Left forelimb (tissue), 1 donor: ENCODE results near the gene RSAD2.
"Not testable (repeated sequence)": the region's sequence is repeated elsewhere in the genome, so short reads cannot be mapped to it uniquely, and the experiment has no call there.

Experiments
- DNase-seq: peaks from one replicate; pipeline ENCODE4 v3.0.0-alpha.2; 2018; ENCODE audit warnings: low spot score

Gene RSAD2

GRCh38 chr2:6927186-6927585 lies 49.6 kb downstream of the RSAD2 start:
- DNase-seq, result no peak

DNA sequence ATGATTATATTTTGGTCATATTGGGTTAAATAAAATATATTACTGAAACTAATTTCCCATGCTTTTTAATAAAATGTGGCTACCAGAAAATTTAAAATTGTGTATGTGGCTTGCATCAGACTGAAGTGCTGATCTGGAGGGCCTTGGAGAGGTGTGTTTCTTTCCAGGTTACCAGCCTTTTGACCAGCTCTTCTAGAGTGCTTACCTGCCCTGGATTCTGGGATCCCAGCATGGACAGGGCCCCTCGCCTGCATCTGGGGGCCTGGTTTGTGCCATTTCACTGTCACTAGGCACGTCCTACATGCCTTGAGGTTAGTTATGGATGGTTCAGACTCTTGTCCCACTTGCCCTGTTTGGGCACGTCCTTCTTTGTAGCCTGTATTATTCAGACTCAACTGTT lies 50.2 kb downstream of the RSAD2 start:
- no peak for DNase-seq

GRCh38 chr2:6928452-6928851 lies 50.9 kb downstream of the RSAD2 start:
- DNase-seq, result no peak

DNA sequence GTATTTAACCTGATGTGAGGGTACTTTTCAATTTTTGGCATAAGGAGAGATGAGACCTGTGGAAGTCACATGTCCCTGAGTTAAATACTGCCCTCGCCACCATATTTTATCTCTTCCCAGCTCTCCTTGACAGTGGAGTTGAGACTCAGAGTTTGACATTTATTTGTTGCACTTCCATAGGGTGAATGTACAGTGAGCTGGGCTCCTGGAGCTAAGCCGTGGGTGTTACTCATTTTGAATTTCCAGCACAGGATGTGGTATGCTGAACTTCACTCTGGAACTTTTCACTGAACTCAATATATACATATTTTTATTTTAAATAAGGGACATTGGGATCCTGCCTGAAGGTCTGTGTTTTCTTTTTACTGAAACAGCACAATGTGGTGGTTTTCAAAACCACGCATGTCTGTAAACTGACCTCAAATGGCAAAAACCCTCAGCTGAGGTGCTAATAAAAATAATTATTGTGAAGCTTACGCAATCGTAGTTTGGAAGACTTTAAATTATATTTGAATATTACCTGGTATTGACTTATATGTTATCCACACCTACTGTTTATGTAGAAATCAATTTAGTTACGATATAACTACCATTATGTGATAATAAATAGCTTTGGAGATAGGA lies 51.7 kb downstream of the RSAD2 start:
- DNase-seq, result no peak

DNA sequence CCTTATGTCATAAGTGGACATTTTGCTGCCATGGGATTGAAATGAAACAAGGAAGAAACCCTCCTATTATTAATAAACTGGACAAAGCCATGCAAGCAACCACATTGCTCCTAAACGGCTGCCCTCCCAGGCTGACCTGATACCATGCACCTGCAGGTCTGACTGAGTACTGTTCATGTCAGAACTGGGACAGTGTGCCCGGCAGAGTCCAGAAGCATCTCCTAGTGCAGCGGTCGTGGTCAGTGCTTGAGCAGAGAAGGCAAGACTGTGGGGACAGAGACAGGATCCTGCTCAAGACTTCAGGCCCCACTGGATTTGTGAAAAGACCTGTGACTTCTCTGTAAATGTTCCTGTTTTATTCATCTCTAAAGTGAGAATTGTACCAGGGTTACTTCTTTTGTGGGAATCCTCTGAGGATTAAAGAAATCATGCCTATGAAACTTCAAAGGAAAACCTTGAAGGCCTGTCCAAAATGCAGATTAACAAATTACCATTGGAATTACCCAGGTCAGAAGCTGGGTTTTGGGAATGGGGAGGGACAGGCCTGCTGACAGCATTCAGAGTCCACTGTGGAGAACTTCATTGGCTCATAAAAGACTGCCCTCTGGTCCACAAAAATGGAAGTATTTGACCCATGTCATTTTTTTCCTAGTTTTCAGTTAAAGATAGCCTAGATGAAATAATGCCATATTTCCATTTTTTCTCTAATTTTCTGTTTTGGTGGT lies 53.5 kb downstream of the RSAD2 start:
- DNase-seq, result no peak

- DNase-seq, result no peak
Observed at GRCh38 chr2:6931753-6932152, 54.2 kb downstream of the RSAD2 start.

GRCh38 chr2:6932206-6932605 lies 54.6 kb downstream of the RSAD2 start:
- no peak for DNase-seq

DNA sequence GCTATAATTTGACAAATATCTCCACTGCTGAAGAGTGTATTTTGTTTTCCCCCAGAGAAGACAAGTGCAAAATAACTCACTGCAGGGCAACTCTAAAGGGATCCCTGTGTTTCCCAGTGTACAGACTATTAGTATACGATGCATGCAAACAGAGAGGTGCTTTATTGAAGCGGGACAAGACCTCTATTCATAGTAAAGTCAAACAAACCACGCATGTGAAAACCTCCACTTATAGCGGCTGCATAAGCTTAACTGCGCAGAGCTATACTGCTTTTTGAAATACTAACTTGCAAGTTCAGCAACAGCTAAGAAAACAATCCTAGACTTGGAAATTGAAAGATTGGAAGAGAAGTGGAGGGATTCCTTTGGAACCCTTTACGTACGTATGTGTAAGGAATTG lies 55.3 kb downstream of the RSAD2 start:
- DNase-seq, result no peak

- no peak for DNase-seq
Observed at GRCh38 chr2:6933911-6934310, 56.3 kb downstream of the RSAD2 start.

DNA sequence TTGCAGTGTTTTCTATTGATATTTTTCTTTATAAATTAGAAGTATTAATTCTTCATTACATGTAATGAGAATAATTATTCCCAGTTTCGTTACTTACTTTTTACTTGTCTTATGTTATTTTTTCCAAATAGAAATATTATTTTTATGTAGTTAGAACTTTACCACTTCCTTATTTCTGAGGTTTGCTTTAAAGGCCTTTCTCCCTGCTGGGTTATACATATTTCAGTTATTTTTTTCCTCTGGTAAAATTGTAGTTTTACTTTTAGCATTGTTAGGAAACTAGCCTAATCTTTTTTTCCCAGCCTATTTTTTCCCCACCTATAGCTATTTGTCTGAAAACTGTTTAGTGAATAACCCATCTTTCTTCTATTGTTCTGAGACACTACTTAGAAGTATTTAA lies 56.8 kb downstream of the RSAD2 start:
- no peak for DNase-seq

DNA sequence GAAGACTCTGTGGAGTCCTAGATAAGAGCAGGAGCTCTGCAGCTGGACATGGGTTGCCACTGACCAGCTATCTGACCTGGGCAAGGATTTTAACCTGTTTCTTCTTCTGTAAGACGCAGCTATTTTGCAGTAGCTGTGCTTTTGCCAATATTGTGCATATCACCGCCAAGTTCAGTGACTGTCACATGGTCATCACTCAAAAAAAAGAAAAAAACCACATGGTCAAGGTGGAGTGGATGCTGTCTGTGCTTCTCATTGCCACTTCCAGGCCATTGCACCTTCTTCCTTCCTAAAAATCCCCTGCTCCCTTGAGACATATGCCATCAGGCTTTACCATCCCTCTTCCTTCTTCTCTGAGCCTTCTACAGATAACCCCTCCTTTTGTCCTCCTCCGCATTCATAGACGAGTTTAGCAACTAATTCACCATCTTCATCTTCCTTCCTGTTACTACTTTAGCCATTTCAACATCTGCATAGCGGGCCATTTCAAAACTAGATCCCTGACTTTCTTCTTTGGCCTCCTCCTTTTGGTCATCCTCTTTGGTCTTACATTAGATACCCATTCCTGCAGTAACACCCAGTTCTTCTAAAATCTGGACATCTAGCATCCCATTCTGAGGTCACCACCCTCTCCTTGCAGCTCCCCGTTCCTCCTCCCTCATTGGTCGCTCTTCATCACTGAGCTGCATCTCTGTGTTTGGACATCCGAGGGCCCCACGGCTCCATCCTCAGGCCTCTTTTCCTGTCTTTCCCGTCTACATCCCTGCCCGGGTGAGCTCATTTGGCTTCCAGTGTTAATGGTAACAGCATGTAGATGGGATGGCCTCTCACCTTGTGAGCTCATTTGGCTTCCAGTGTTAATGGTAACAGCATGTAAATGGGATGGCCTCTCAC lies 57.4 kb downstream of the RSAD2 start:
- no peak for DNase-seq

DNA sequence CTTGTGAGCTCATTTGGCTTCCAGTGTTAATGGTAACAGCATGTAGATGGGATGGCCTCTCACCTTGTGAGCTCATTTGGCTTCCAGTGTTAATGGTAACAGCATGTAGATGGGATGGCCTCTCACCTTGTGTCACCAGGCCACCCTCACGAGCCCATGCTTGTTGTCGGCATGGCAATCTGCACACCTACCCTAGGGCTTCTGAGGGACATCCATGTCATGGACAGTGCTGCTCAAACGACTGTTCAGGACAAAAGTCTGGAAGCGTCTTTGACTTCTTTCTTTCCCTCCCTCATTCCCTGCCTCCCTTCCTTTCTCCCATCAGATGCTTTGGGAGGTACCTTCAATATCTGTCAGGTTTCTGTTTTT lies 58.1 kb downstream of the RSAD2 start:
- DNase-seq, result not testable (repeated sequence)

GRCh38 chr2:6937157-6937556 lies 59.6 kb downstream of the RSAD2 start:
- no peak for DNase-seq

GRCh38 chr2:6937582-6937981 lies 60.0 kb downstream of the RSAD2 start:
- DNase-seq, result no peak

DNA sequence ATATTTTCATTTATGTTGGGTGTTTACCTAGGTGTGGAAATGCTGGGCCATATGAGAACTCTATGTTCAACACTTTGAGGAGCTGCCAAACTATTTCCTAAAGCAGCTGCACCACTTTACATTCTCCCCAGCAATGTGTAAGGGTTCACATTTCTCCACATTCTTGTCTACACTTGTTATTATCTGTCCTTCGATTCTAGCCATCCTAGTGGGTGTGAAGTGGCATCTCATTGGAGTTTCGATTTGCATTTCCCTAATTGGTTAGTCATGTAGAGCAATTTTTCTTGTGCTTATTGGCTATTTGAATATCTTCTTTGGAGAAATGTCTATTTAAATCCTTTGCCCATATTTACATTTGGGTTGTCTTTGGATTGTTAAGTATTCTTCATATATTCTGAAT lies 61.5 kb downstream of the RSAD2 start:
- no peak for DNase-seq

DNA sequence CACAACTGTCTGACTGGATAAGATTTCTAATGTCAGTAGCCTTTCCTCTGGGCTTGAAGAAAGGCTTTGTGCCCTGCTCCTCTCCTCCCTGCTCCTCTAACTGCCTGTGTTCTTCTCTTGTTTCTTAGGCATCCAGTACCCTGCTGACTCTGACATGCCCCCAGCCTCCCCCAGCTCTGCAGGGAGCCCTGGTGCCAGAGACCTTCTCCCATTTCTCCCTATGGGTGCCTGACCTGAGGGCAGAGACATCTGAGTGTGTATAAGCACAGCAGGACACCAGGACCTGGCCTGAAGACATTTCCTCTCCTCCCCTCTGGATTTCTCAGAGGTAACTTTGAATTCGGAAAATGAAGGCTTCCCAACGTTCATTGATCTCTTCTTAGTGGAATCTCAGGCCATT lies 63.2 kb downstream of the RSAD2 start:
- no peak for DNase-seq

- DNase-seq, result no peak
Observed at GRCh38 chr2:6941299-6942046, 63.9 kb downstream of the RSAD2 start.

DNA sequence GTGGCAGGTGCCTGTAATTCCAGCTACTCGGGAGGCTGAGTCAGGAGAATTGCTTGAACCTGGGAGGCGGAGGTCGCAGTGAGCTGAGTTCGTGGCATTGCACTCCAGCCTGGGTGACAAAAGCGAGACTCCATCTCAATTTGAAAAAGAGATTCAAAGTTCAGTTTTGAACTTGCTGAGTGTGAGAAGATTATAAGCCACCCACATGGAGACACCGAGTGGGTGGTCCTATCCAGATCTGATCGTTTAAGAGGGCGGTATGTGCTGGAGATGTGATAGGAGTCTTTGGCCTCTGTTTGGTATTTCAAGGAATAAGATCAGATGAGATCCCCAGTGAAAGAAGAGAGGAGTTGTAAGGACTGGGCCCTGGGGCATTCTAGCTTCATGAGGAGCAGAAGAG lies 65.3 kb downstream of the RSAD2 start:
- no peak for DNase-seq

GRCh38 chr2:6943523-6943922 lies 65.9 kb downstream of the RSAD2 start:
- DNase-seq, result no peak

GRCh38 chr2:6943971-6944370 lies 66.4 kb downstream of the RSAD2 start:
- no peak for DNase-seq

GRCh38 chr2:6944555-6944954 lies 67.0 kb downstream of the RSAD2 start:
- DNase-seq, result no peak

DNA sequence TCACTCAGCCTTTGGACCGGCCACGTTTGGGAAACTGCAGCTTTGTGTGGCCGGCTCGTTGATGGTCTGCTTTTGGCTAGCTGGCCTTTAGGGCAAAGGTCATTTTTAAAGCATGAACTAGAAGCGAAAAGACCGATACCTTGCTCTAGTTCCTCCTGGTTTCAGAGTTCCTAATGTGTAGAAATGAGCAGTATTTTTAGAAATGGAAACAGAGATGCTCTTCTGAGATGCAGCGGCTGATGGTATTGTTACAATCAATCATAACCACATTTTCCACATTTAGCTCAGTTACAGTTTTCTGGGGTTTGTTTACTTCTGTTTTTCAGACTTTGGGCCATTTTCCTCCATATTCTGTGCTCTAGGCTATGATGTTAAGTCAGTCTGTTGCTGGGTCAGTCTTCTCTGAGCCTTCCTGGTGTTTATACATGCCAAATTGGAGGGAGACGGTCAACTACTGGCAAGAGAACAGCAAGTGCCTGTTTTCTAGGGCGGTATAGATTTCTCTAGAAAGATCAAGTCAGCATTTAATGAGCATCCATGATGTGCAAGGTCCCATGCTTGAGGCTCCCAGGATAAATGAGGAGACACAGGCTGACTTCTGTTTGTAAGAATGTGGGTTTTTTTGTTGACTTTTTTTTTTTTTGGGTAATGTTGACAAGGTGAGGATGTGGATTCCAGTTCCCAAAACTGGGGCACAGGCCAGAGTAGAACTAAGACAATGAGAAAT lies 67.7 kb downstream of the RSAD2 start:
- DNase-seq, result no peak
